Epithelial cell of esophagus (primary cell): ENCODE data around the gene ADAMTSL5.

Source experiments
- DNase-seq: peaks from one replicate; pipeline ENCODE4 v3.0.0; 2010; ENCODE audit warnings: low read depth
- H3K4me3 ChIP-seq: 2 replicates; pipeline ENCODE4 v1.5.1; 2011; ENCODE audit warnings: mild to moderate bottlenecking, low read length, control low read depth
- TF ChIP-seq, protein P1 (sequence below): IDR thresholded peaks from 2 replicates; pipeline ENCODE4 v1.5.1; 2011; ENCODE audit warnings: low read depth, mild to moderate bottlenecking, low read length, control low read depth, inconsistent platforms; ENCODE audit not compliant: insufficient read depth; ENCODE audit errors: missing control alignments

Gene ADAMTSL5

DNA sequence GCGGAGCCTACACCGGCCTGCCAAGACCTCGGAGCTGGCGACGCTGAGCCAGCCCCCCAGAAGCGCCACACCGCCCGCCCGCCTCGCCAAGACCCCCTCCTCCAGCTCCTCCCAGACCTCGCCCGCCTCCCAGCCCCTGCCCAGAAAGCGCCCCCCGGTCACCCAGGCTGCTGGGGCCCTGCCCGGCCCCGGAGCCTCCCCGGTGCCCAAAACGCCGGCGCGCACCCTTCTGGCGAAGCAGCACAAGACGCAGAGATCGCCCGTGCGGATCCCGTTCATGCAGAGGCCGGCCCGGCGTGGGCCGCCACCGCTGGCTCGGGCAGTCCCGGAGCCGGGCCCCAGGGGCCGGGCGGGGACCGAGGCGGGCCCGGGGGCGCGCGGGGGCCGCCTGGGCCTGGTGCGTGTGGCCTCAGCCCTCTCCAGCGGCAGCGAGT is 44.0 kb downstream of the ADAMTSL5 start:
- TF ChIP-seq, protein P1, sequence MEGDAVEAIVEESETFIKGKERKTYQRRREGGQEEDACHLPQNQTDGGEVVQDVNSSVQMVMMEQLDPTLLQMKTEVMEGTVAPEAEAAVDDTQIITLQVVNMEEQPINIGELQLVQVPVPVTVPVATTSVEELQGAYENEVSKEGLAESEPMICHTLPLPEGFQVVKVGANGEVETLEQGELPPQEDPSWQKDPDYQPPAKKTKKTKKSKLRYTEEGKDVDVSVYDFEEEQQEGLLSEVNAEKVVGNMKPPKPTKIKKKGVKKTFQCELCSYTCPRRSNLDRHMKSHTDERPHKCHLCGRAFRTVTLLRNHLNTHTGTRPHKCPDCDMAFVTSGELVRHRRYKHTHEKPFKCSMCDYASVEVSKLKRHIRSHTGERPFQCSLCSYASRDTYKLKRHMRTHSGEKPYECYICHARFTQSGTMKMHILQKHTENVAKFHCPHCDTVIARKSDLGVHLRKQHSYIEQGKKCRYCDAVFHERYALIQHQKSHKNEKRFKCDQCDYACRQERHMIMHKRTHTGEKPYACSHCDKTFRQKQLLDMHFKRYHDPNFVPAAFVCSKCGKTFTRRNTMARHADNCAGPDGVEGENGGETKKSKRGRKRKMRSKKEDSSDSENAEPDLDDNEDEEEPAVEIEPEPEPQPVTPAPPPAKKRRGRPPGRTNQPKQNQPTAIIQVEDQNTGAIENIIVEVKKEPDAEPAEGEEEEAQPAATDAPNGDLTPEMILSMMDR, result peak; percentile 16
- DNase-seq, result peak; percentile 78
- H3K4me3 ChIP-seq, result peak overlapping the region; percentile 18

DNA sequence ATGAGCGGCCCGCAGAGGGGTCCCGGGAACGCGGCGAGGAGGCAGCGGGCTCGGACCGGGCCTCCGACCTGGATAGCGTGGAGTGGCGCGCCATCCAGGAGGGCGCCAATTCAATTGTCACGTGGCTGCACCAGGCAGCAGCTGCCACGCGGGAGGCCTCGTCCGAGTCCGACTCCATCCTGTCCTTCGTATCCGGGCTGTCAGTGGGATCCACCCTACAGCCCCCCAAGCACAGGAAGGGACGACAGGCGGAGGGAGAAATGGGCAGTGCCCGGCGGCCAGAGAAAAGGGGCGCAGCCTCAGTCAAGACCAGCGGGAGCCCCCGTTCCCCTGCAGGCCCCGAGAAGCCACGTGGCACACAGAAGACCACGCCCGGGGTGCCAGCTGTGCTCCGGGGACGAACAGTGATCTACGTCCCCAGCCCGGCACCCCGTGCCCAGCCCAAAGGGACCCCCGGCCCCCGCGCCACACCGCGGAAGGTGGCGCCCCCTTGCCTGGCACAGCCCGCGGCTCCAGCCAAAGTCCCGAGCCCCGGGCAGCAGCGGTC is 44.5 kb downstream of the ADAMTSL5 start:
- DNase-seq, result no peak
- peak overlapping the region; percentile 1 for H3K4me3 ChIP-seq
- TF ChIP-seq, protein P1, result no peak

DNA sequence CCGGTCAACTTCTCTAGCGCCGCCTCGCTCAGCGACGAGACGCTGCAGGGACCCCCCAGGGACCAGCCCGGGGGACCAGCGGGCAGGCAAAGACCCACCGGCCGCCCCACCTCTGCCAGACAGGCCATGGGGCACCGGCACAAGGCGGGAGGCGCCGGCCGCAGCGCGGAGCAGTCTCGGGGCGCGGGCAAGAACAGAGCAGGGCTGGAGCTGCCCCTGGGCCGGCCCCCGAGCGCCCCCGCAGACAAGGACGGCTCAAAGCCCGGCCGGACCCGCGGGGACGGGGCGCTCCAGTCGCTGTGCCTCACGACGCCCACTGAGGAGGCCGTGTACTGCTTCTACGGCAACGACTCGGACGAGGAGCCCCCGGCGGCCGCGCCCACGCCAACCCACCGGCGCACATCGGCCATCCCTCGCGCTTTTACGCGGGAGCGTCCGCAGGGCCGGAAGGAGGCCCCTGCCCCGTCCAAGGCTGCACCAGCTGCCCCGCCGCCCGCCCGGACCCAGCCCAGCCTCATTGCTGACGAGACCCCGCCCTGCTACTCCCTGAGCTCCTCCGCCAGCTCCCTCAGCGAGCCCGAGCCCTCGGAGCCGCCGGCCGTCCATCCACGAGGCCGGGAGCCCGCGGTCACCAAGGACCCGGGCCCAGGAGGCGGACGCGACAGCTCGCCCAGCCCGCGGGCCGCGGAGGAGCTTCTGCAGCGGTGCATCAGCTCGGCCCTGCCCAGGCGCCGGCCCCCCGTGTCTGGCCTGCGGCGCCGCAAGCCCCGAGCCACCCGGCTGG is 45.1 kb downstream of the ADAMTSL5 start:
- TF ChIP-seq, protein P1, result no peak
- DNase-seq, result no peak
- no peak overlapping the region for H3K4me3 ChIP-seq

DNA sequence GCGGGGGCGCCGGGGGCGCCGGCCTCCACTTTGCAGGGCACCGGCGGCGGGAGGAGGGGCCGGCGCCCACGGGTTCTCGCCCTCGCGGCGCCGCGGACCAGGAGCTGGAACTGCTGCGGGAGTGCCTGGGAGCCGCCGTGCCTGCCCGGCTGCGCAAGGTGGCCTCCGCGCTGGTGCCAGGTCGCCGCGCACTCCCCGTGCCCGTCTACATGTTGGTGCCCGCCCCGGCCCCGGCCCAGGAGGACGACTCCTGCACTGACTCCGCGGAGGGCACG is 45.7 kb downstream of the ADAMTSL5 start:
- DNase-seq, result no peak
- TF ChIP-seq, protein P1, result no peak

DNA sequence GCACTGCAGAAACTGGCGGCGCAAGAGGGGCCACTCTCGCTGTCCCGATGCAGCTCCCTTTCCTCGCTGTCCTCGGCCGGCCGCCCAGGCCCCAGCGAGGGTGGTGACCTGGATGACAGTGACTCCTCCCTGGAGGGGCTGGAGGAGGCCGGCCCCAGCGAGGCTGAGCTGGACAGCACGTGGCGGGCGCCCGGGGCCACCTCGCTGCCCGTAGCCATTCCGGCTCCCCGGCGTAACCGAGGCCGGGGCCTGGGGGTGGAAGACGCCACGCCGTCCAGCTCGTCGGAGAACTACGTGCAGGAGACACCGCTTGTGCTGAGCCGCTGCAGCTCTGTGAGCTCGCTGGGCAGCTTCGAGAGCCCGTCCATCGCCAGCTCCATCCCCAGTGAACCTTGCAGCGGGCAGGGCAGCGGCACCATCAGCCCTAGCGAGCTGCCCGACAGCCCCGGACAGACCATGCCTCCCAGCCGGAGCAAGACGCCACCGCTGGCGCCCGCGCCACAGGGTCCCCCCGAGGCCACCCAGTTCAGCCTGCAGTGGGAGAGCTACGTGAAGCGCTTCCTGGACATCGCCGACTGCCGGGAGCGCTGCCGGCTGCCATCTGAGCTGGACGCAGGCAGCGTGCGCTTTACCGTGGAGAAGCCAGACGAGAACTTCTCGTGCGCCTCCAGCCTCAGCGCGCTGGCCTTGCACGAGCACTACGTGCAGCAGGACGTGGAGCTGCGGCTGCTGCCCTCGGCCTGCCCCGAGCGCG is 46.2 kb downstream of the ADAMTSL5 start:
- DNase-seq, result no peak
- H3K4me3 ChIP-seq, result no peak overlapping the region
- TF ChIP-seq, protein P1, result no peak

More for the DNA sequence above, 45.7 kb downstream of the ADAMTSL5 start:
- no peak overlapping the region for H3K4me3 ChIP-seq

DNA sequence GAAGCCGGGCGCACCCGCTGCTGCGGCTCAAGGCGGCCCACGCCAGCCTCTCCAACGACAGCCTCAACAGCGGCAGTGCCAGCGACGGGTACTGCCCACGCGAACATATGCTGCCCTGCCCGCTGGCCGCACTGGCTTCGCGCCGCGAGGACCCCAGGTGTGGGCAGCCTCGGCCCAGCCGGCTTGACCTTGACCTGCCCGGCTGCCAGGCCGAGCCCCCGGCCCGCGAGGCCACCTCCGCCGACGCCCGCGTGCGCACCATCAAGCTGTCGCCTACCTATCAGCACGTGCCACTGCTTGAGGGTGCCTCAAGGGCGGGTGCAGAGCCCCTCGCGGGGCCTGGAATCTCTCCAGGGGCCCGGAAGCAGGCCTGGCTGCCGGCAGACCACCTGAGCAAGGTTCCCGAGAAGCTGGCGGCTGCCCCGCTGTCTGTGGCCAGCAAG is 46.8 kb downstream of the ADAMTSL5 start:
- no peak overlapping the region for H3K4me3 ChIP-seq
- TF ChIP-seq, protein P1, result no peak
- DNase-seq, result no peak
